ENCODE measurements around the gene C1QA. TPM values are rescaled to one million over a fixed set of nuclear protein-coding genes. Genes with fewer than 3 reads are reported as not detected.

The C1QA gene
- total and polyA plus RNA-seq, 2 experiments from 2014 or later = 5.9 to 7.8 TPM

GRCh38 chr1:22611530-22611947 lies 24.9 kb upstream of the C1QA start:
- H3K4me2 ChIP-seq = no peak overlapping the region
- no peaks in the 10 kb centered on the region for H3K36me3 ChIP-seq (replicated peaks; ENCODE audit: insufficient read depth, low read depth)
- H4K20me1 ChIP-seq (ENCODE audit: insufficient read depth, poor library complexity, severe bottlenecking) = no peaks in the 10 kb centered on the region
- no peaks in the 10 kb centered on the region for H3K9me3 ChIP-seq (ENCODE audit: low read depth)
- H3K9me2 ChIP-seq (replicated peaks; ENCODE audit: insufficient read depth) = no peaks in the 10 kb centered on the region
- peak; percentile 82 for DNase-seq (ENCODE audit: low spot score)
- peaks cover 50% of the 10 kb centered on the region for H3K27me3 ChIP-seq
- H3K4me1 ChIP-seq (ENCODE audit: insufficient read depth) = no peaks in the 10 kb centered on the region
- TF ChIP-seq EZH2 (IDR thresholded peaks at IDR 0.05; ENCODE audit: borderline replicate concordance) (no peak), EZH2phosphoT487 (IDR thresholded peaks at IDR 0.05; ENCODE audit: low read depth, severe bottlenecking, unreplicated experiment) (no peak), CTCF (IDR thresholded peaks at IDR 0.05; ENCODE audit: poor library complexity) (no peak)
- no peak overlapping the region for H3K27ac ChIP-seq
- no peak overlapping the region for H2AFZ ChIP-seq
- no peak overlapping the region for H3K4me3 ChIP-seq
- no peaks in the 10 kb centered on the region for H3K79me2 ChIP-seq
- WGBS (ENCODE audit: low lambda C conversion rate, missing lambda C conversion rate) = 26% methylated on average over 7 of the region's 7 CpGs

- no peak for DNase-seq (ENCODE audit: low spot score)
- Histone ChIP-seq H3K4me1 (ENCODE audit: insufficient read depth) (no peaks in the 10 kb centered on the region), H3K36me3 (replicated peaks; ENCODE audit: insufficient read depth, low read depth) (no peaks in the 10 kb centered on the region), H3K27ac (no peak overlapping the region), H3K9me3 (ENCODE audit: low read depth) (no peaks in the 10 kb centered on the region), H3K79me2 (no peaks in the 10 kb centered on the region), H3K4me3 (no peak overlapping the region), H4K20me1 (ENCODE audit: insufficient read depth, poor library complexity, severe bottlenecking) (no peaks in the 10 kb centered on the region), H3K27me3 (peaks cover 49% of the 10 kb centered on the region), H3K9me2 (replicated peaks; ENCODE audit: insufficient read depth) (no peaks in the 10 kb centered on the region), H3K4me2 (no peak overlapping the region), H2AFZ (no peak overlapping the region)
- WGBS (ENCODE audit: low lambda C conversion rate, missing lambda C conversion rate) = 55% methylated on average over 11 of the region's 12 CpGs
- no peak for TF ChIP-seq EZH2 (IDR thresholded peaks at IDR 0.05; ENCODE audit: borderline replicate concordance)
- TF ChIP-seq EZH2phosphoT487 (IDR thresholded peaks at IDR 0.05; ENCODE audit: low read depth, severe bottlenecking, unreplicated experiment) = no peak
- TF ChIP-seq CTCF (IDR thresholded peaks at IDR 0.05; ENCODE audit: poor library complexity) = no peak
Measured at GRCh38 chr1:22612671-22613571, 23.5 kb upstream of the C1QA start.

DNA sequence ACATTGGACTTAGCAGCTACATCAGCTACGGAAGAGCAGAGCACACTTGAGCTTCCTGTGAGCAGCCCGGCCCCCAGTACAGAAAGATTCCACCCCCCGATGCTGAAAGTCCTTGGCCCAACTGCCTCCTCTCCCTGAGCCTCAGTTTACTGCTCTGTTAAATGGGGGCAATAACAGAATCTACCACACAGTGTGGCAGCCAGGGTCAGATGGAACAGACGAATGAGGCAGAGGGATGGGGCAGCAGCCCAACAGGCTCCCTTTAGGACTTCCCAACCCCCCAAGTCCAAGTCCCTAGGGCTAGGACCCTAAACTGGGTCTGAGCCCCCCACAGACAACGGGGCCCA lies 22.9 kb upstream of the C1QA start:
- Histone ChIP-seq H3K9me2 (replicated peaks; ENCODE audit: insufficient read depth) (no peaks in the 10 kb centered on the region), H3K9me3 (ENCODE audit: low read depth) (no peaks in the 10 kb centered on the region), H4K20me1 (ENCODE audit: insufficient read depth, poor library complexity, severe bottlenecking) (no peaks in the 10 kb centered on the region), H3K4me3 (no peak overlapping the region), H3K36me3 (replicated peaks; ENCODE audit: insufficient read depth, low read depth) (no peaks in the 10 kb centered on the region), H3K4me2 (no peak overlapping the region), H3K27me3 (peaks cover 51% of the 10 kb centered on the region), H3K4me1 (ENCODE audit: insufficient read depth) (no peaks in the 10 kb centered on the region), H3K79me2 (no peaks in the 10 kb centered on the region), H2AFZ (no peak overlapping the region), H3K27ac (no peak overlapping the region)
- no peak for TF ChIP-seq EZH2phosphoT487 (IDR thresholded peaks at IDR 0.05; ENCODE audit: low read depth, severe bottlenecking, unreplicated experiment)
- WGBS (ENCODE audit: low lambda C conversion rate, missing lambda C conversion rate) = 77% methylated on average over 5 of the region's 5 CpGs
- DNase-seq (ENCODE audit: low spot score) = no peak

GRCh38 chr1:22613951-22614350 lies 22.5 kb upstream of the C1QA start:
- TF ChIP-seq EZH2phosphoT487 (IDR thresholded peaks at IDR 0.05; ENCODE audit: low read depth, severe bottlenecking, unreplicated experiment) (no peak), CTCF (IDR thresholded peaks at IDR 0.05; ENCODE audit: poor library complexity) (no peak), EZH2 (IDR thresholded peaks at IDR 0.05; ENCODE audit: borderline replicate concordance) (no peak)
- peaks cover 47% of the 10 kb centered on the region for H3K27me3 ChIP-seq
- H3K4me3 ChIP-seq = no peak overlapping the region
- WGBS (ENCODE audit: low lambda C conversion rate, missing lambda C conversion rate) = 67% methylated on average over 9 of the region's 12 CpGs
- no peak overlapping the region for H3K4me2 ChIP-seq
- H3K79me2 ChIP-seq = no peaks in the 10 kb centered on the region
- H2AFZ ChIP-seq = no peak overlapping the region
- DNase-seq (ENCODE audit: low spot score) = no peak
- H3K27ac ChIP-seq = no peak overlapping the region
- H4K20me1 ChIP-seq (ENCODE audit: insufficient read depth, poor library complexity, severe bottlenecking) = no peaks in the 10 kb centered on the region
- H3K9me3 ChIP-seq (ENCODE audit: low read depth) = no peaks in the 10 kb centered on the region
- H3K36me3 ChIP-seq (replicated peaks; ENCODE audit: insufficient read depth, low read depth) = no peaks in the 10 kb centered on the region
- no peaks in the 10 kb centered on the region for H3K4me1 ChIP-seq (ENCODE audit: insufficient read depth)
- H3K9me2 ChIP-seq (replicated peaks; ENCODE audit: insufficient read depth) = no peaks in the 10 kb centered on the region
